Smooth muscle cell (in vitro differentiated cells): Measurements from ENCODE around the gene ZNF785. TPM values are rescaled to one million over a fixed set of nuclear protein-coding genes. Genes with fewer than 3 reads are reported as not detected.
A peak's percentile ranks its signal among the peaks of the same experiment; 100 is the strongest.

Experiments used
- DNase-seq: peaks from one replicate; lab custom pipeline; 2025; ENCODE audit not compliant: unreplicated experiment; lab: John Stamatoyannopoulos, UW
- H2AFZ ChIP-seq: fragments of 200-600 bp; sonication (generic); 2 replicates; pipeline ENCODE4 v1.6.0; 2016; ENCODE audit warnings: antibody characterized with exemption, low read depth, mild to moderate bottlenecking
- H3F3A ChIP-seq: fragments of 200-600 bp; sonication (generic); 2 replicates; pipeline ENCODE4 v1.6.0; 2017; ENCODE audit warnings: antibody characterized with exemption, low read depth
- H3K27ac ChIP-seq: fragments of 200-600 bp; sonication (generic); 2 replicates; pipeline ENCODE4 v1.5.1; 2016; ENCODE audit warnings: low read depth, mild to moderate bottlenecking
- H3K27me3 ChIP-seq: fragments of 200-600 bp; sonication (generic); 2 replicates; pipeline ENCODE4 v1.6.1; 2016; ENCODE audit warnings: low read depth, mild to moderate bottlenecking
- H3K36me3 ChIP-seq: fragments of 200-600 bp; sonication (generic); 2 replicates; pipeline ENCODE4 v1.5.1; 2016; ENCODE audit warnings: low read depth
- H3K4me1 ChIP-seq: fragments of 200-600 bp; sonication (generic); 2 replicates; pipeline ENCODE4 v1.5.1; 2016; ENCODE audit warnings: low read depth
- H3K4me2 ChIP-seq: fragments of 200-600 bp; sonication (generic); 2 replicates; pipeline ENCODE4 v1.6.0; 2016; ENCODE audit warnings: mild to moderate bottlenecking
- H3K4me3 ChIP-seq: fragments of 200-600 bp; sonication (generic); 2 replicates; pipeline ENCODE4 v1.5.1; 2016; ENCODE audit warnings: mild to moderate bottlenecking
- H3K79me2 ChIP-seq: fragments of 200-600 bp; sonication (generic); 2 replicates; pipeline ENCODE4 v1.6.0; 2016; ENCODE audit warnings: low read depth, mild to moderate bottlenecking
- H3K9ac ChIP-seq: fragments of 200-600 bp; sonication (generic); 2 replicates; pipeline ENCODE4 v1.6.0; 2016; ENCODE audit warnings: low read depth
- H3K9me3 ChIP-seq: fragments of 200-600 bp; sonication (generic); replicated peaks from 2 replicates; pipeline ENCODE4 v1.5.1; 2016; ENCODE audit warnings: low read depth
- H4K20me1 ChIP-seq: fragments of 200-600 bp; sonication (generic); 2 replicates; pipeline ENCODE4 v1.6.0; 2016; ENCODE audit warnings: low read depth
- WGBS: methylation state at CpG from one replicate; pipeline ENCODE4 v1.1.7; 2016; ENCODE audit warnings: low lambda C conversion rate; 5-methylcytosine and 5-hydroxymethylcytosine counted together
- polyA plus RNA-seq: library from polyadenylated mRNA; unstranded; fragments of >200 nt; fragmentation: Nextera tagmentation; extraction: Ambion mirVana; gene quantifications from 2 replicates; pipeline ENCODE4 v1.2.1, GENCODE V29; 2016
- total RNA-seq: library from RNA; depleted of rRNA; stranded (reverse); fragments of >200 nt; gene quantifications from 2 replicates; pipeline ENCODE4 v1.2.3, GENCODE V29; 2014
- TF ChIP-seq, protein P1 (sequence below): fragments of 200-600 bp; sonication (generic); IDR thresholded peaks from 2 replicates; pipeline ENCODE4 v1.5.1; 2017; ENCODE audit warnings: borderline replicate concordance, mild to moderate bottlenecking, antibody characterized with exemption; ENCODE audit not compliant: insufficient read depth, poor library complexity, severe bottlenecking

The ZNF785 gene
- total and polyA plus RNA-seq, 2 experiments from 2014 or later: 6.8 to 12.9 TPM

DNA sequence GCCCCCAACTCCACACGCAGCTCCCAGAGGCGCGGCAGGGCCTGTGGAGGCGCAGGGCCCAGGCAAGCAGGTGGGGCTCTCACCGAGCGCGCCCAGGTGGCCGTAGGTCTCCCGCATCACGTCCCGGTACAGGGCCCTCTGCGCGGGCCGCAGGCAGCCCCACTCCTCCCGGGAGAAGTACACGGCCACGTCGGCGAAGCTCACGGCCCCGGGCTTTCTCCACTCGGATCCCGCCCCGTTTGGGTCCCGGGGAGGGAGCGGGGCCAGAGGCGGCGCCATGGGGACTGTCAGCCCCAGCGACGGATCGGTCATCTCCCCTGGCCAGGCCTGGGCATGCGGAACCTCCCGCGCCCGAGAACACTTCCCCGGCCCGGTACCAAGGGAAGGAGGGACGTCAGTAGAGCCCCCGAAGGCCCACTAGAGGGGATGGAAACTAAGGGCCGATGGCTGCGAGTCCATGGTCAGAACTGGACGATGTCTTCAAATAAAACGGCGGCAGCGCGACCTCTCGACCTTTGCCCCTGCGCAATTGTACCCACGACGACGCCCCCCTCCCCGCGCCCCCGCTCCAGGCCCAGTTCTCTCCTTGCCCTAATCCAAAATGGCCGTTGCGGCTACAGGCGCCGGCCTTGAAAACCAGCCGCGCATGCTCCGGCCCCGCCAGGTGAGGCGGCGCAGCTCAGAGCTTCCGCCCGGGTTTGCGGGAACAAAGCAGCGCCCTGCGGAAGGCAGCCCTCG, 51.0 kb downstream of the ZNF785 start, which contains the start of gene ZNF747:
ZNF747 (minus strand) TSS at position 491 of the 738 bp plus-strand sequence; CDS start at position 312, 179 bp downstream.
- peak within 1 kb of the TSS; percentile 89 for H3K9ac ChIP-seq
- peaks cover 13% of the 10 kb centered on the region for H3K4me1 ChIP-seq
- H3K79me2 ChIP-seq: peaks cover 17% of the 10 kb centered on the region
- no peaks in the 10 kb centered on the region for H3K9me3 ChIP-seq
- 2% methylated on average over 56 of the region's 70 CpGs for WGBS
- H4K20me1 ChIP-seq: no peaks in the 10 kb centered on the region
- TF ChIP-seq, protein P1, sequence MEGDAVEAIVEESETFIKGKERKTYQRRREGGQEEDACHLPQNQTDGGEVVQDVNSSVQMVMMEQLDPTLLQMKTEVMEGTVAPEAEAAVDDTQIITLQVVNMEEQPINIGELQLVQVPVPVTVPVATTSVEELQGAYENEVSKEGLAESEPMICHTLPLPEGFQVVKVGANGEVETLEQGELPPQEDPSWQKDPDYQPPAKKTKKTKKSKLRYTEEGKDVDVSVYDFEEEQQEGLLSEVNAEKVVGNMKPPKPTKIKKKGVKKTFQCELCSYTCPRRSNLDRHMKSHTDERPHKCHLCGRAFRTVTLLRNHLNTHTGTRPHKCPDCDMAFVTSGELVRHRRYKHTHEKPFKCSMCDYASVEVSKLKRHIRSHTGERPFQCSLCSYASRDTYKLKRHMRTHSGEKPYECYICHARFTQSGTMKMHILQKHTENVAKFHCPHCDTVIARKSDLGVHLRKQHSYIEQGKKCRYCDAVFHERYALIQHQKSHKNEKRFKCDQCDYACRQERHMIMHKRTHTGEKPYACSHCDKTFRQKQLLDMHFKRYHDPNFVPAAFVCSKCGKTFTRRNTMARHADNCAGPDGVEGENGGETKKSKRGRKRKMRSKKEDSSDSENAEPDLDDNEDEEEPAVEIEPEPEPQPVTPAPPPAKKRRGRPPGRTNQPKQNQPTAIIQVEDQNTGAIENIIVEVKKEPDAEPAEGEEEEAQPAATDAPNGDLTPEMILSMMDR: no peak
- peak within 1 kb of the TSS; percentile 99 for H2AFZ ChIP-seq
- peak within 1 kb of the TSS; percentile 85 for H3K4me3 ChIP-seq
- peak within 1 kb of the TSS; percentile 64 for H3K27ac ChIP-seq
- H3F3A ChIP-seq: peaks cover 4% of the 10 kb centered on the region
- H3K36me3 ChIP-seq: no peaks in the 10 kb centered on the region
- peak; percentile 51 for DNase-seq
- no peaks in the 10 kb centered on the region for H3K27me3 ChIP-seq
- H3K4me2 ChIP-seq: peak within 1 kb of the TSS; percentile 89

DNA sequence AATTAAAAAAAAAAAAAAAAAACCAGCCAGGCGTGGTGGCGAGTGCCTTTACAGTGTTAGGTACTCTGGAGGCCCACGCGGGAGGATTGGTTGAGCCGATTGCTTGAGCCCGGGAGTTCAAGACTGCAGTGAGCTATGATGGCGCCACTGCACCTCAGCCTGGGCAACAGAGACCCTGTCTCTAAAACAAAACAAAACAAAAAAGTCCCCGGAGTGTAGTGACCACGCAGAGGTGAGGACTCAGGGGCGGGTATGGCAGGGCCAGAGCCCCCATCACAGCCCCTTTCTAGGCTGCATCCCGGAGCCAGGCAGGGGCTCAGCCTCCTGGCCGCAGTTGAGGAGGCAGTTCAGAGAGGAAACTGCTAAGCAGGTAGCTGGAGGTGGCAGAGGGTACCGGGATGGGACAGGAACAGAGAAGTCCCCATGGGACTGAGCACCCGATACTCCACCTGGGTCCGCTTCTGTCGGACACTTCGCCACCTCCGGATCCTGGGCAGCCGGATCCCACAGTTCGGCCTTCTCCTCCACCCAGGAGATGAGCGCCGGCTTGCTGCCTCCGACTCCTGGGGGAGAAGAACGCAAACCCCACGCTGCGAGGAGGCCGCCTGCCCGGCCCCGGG, 51.6 kb downstream of the ZNF785 start:
- H3F3A ChIP-seq: peaks cover 7% of the 10 kb centered on the region
- H3K4me3 ChIP-seq: peak overlapping the region; percentile 85
- WGBS: 20% methylated on average over 29 of the region's 29 CpGs
- peak overlapping the region; percentile 89 for H3K4me2 ChIP-seq
- H3K4me1 ChIP-seq: peaks cover 13% of the 10 kb centered on the region
- TF ChIP-seq, protein P1: no peak
- DNase-seq: no peak
- peak overlapping the region; percentile 64 for H3K27ac ChIP-seq
- peaks cover 17% of the 10 kb centered on the region for H3K79me2 ChIP-seq
- no peaks in the 10 kb centered on the region for H3K27me3 ChIP-seq
- H3K9ac ChIP-seq: peak overlapping the region; percentile 89
- peak overlapping the region; percentile 99 for H2AFZ ChIP-seq
- no peaks in the 10 kb centered on the region for H4K20me1 ChIP-seq
- H3K36me3 ChIP-seq: no peaks in the 10 kb centered on the region
- H3K9me3 ChIP-seq: no peaks in the 10 kb centered on the region

DNA sequence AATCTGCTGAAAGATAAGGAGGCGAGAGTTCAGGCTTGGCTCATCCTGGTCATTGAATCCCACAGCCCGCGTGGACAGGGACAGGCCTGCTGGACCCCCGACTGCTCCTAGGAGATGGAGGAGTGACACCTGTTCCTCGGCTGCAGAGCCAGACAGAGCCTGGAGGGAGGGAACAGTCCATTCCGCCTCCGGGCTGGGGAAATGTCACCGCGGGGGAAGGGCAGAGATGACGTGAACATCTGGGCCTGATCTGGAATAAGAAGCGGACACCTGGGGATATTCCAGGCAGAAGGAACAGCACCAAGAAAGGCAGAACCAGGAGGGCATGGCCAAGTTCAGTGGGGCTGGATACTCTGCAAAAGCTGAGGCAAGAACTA, 52.4 kb downstream of the ZNF785 start:
- WGBS: 81% methylated on average over 11 of the region's 11 CpGs
- Histone ChIP-seq H2AFZ (no peak overlapping the region), H3K4me3 (peak overlapping the region; percentile 85), H4K20me1 (no peaks in the 10 kb centered on the region), H3K4me1 (peaks cover 14% of the 10 kb centered on the region), H3K36me3 (no peaks in the 10 kb centered on the region), H3K79me2 (peaks cover 17% of the 10 kb centered on the region), H3K9me3 (no peaks in the 10 kb centered on the region), H3K27ac (no peak overlapping the region), H3F3A (peaks cover 7% of the 10 kb centered on the region), H3K4me2 (peak overlapping the region; percentile 89), H3K9ac (no peak overlapping the region), H3K27me3 (no peaks in the 10 kb centered on the region)
- DNase-seq: no peak
- TF ChIP-seq, protein P1: no peak
